Activated T-helper 9 cell treated with anti-CD3 and anti-CD28 coated beads, Interleukin-2, amount 50 U/mL, for 16 hours (primary cell): Measurements from ENCODE around the gene GTPBP10.
"Not testable (repeated sequence)": the region's sequence is repeated elsewhere in the genome, so short reads cannot be mapped to it uniquely, and the experiment has no call there.

Experiments
- DNase-seq: peaks from one replicate; pipeline ENCODE4 v3.0.0-alpha.2; 2020; ENCODE audit warnings: low read depth

Gene GTPBP10

GRCh38 chr7:90346336-90347125, at the start of gene GTPBP10:
Gene GTPBP10, plus strand, starts transcription at chr7:90346716. Its CDS starts 26 bp downstream, at chr7:90346742.
- DNase-seq, result peak; percentile 93

DNA sequence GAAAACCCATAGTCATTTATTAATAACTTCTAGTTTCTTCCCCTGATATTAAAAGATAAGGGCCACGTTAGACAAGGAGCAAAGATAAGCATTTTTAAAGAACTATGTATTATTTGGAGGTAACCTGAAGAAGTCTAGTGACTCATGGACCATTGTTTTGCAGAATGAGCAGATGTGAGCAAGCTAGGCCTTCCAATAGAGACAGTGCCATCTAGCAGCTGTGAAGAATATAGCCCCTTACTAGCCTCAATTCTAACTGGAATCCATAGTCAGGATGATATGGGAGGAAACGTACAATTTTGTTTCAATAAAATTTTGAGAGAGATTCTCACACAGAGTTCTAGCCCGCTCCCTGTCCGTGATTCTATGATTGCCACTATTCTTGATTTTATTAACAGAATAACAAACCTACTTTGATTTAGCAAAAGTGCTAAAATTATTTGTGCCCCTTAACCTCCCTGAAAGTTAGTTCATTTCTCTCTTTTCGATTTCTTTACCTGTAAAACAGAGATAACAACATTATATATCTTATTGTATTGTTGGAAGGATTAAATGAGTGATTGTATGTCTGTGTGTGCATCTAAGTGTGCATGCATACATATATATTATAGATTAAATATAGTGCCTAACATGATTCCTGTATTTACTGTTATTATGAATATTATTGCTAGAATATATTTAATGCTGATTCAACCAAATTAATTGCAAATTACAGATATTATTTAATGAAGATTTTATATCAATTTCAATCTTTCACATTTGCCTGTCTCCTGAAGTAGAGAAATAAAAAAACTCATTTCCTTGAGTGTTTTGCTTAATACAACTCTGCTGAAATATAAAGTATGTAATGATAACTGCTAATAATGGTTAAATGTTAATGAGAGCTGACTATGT, 48.1 kb upstream of the GTPBP10 start:
- no peak for DNase-seq

GRCh38 chr7:90303241-90303640, 43.3 kb upstream of the GTPBP10 start:
- DNase-seq, result no peak

- DNase-seq, result no peak
These were observed 36.6 kb upstream of the GTPBP10 start for GRCh38 chr7:90309872-90310271.

GRCh38 chr7:90311175-90311574, 35.3 kb upstream of the GTPBP10 start:
- DNase-seq, result no peak

DNA sequence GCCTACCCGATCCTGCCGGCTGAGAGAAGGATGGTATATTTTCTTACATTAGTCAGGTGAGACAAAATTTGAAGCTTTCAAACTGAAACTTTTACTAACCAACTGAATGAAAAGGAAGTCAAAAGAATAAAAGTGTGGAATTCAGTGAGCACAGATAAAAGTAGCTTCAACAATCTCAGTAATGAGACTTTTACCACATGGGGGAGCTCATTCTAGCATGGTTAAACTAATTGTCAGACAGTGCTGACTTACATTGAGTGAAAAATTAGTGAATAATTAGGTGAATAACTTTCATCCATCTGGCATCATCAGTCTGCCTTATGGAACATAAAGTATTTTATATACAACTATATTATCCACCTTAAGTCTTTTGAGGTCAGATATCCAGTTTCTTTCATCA, 33.8 kb upstream of the GTPBP10 start:
- DNase-seq, result no peak

- no peak for DNase-seq
These were observed 32.6 kb upstream of the GTPBP10 start for GRCh38 chr7:90313907-90314306.

GRCh38 chr7:90320014-90320413, 26.5 kb upstream of the GTPBP10 start:
- no peak for DNase-seq

- DNase-seq, result no peak
These were observed 26.1 kb upstream of the GTPBP10 start for GRCh38 chr7:90320418-90320800.

- DNase-seq, result no peak
These were observed 25.6 kb upstream of the GTPBP10 start, which contains the start of gene FAM237B for GRCh38 chr7:90320801-90321494. Gene FAM237B, minus strand, starts transcription at chr7:90321304. Its CDS starts 1,556 bp downstream, at chr7:90319748.

- no peak for DNase-seq
These were observed 23.7 kb upstream of the GTPBP10 start for GRCh38 chr7:90322837-90323236.

- DNase-seq, result no peak
These were observed 20.0 kb upstream of the GTPBP10 start for GRCh38 chr7:90326500-90326899.

DNA sequence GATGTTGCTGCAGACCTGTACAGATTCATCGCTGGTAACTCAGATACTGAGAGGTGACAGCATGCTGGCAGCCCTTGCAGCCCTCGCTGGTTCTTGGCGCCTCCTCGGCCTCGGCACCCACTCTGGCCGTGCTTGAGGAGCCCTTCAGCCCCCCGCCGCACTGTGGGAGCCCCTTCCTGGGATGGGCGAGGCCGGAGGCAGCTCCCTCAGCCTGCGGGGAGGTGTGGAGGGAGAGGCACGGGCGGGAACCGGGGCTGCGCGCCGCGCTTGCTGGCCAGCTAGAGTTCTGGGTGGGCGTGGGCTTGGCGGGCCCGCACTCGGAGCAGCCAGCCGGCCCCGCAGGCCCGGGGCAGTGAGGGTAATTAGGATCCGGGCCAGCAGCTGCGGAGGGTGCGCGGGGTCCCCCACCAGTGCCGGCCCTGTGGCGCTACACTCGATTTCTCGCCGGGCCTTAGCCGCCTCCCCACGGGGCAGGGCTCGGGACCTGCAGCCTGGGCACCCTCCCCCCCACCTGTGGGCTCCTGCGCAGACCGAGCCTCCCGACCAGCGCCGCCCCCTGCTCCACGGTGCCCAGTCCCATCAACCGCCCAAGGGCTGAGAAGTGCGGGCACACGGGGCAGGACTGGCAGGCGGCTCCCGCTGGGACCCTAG, 12.2 kb upstream of the GTPBP10 start:
- DNase-seq, result no peak

DNA sequence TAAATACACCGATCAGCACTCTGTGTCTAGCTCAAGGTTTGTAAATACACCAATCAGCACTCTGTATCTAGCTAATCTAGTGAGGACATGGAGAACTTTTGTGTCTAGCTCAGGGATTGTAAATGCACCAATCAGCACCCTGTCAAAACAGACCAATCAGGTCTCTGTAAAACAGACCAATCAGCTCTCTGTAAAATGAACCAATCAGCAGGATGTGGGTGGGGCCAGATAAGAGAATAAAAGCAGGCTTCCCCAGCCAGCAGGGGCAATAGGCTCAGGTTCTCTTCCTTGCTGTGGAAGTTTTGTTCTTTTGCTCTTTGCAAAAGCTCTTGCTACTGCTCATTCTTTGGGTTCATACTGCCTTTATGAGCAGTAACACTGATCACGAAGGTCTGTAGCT, 11.6 kb upstream of the GTPBP10 start:
- not testable (repeated sequence) for DNase-seq

DNA sequence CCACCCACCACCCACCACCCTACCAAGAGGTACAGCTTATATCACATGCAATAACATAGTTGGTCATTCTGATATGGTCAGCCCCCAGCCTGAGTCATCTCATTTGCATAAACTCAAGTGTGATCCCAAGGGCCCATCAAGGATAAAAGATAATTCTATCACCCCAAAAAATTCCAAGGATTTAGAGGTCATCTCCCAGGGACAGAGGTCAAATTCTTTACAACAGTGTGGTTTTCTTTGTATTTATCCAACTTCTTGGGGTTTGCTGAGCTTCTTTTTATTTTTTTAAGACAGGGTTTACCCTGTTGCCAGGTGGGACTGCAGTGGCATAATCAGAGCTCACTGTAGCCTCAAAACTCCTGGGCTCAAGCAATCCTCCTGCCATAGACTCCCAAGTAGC, 9.4 kb upstream of the GTPBP10 start:
- DNase-seq, result no peak

GRCh38 chr7:90345016-90345415, 1.5 kb upstream of the GTPBP10 start:
- DNase-seq, result no peak

GRCh38 chr7:90345595-90346335, 751 bp upstream of the GTPBP10 start:
- DNase-seq, result no peak

- DNase-seq, result no peak
These were observed 1.2 kb downstream of the GTPBP10 start for GRCh38 chr7:90347759-90348158.

DNA sequence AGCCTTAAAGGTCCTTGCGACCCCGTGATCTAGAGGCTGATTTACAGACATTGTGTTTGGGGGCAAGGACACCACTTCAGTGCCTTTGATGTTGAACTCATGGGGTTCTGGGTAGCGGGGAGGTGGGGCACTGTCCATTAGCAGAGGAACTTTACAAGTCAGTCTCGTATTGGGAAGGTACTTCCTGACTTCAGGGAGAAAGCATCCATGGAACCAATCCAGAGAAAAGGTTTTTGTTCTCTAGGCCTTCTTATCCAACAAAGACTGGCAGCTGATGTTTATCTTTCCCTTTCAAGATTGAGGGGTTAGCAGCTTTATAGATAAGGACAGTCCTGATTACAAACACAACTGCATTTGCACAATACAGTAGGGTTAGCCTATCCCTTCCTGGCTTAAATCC, 2.8 kb downstream of the GTPBP10 start:
- no peak for DNase-seq

GRCh38 chr7:90350032-90350431, 3.5 kb downstream of the GTPBP10 start:
- not testable (repeated sequence) for DNase-seq

GRCh38 chr7:90351987-90352386, 5.5 kb downstream of the GTPBP10 start:
- DNase-seq, result no peak
